ENCODE measurements around the gene PIMREG.

The PIMREG gene

DNA sequence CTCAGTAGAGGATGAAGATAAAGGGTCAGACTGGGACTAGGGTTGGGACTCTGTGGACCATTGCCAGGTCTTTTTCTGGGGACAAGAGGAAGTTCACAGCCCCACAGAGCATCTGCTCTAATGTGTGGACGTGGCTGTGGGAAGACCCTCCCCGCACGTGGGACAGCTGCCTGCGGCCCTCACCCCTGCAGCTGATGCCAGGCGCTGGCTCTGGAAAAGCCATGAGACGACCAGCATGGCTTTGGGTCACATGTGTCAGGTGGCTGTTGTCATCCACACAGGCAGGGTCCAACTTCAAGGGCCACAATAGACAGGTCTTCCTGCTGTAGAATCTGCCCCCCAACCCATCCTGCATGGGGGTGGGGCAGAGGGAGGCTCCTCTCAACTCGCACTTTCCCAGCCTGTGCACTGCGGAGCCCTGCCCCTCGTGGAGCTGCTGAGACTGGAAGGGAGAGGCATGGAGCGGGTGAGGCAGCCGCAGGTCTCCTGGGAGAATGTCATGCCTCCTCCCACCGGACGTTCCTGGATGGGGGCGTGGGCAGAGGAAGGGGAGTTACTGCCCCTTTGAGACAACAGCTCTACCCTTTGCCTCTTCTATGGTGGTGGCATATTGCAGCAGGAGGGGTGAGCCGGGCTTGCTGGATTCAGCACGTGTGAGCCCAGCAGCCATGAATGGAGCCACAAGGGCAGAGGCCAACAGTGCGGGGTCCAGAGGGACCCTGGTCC, 53.4 kb downstream of the PIMREG start:
- DNase-seq: no peak

DNA sequence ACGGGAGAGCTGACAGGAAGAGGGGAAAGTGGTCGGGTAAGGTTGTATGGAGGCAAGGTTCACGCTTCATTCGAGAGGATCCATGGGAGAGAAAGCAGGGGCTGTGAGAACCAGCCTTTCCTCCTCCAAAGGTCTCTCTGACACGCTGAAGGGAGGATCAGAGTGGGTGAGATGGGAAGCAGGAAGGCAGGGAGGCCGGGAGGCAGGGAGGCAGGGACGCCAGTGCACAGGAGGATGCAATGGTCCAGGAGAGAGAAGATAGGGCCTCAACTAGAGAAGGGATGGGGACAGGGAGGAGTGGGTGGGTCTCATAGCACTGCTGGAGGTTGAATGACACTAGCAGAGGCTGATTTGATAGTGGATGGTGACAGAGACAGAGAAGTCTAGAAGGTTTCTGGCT, 54.1 kb downstream of the PIMREG start:
- no peak for DNase-seq

DNA sequence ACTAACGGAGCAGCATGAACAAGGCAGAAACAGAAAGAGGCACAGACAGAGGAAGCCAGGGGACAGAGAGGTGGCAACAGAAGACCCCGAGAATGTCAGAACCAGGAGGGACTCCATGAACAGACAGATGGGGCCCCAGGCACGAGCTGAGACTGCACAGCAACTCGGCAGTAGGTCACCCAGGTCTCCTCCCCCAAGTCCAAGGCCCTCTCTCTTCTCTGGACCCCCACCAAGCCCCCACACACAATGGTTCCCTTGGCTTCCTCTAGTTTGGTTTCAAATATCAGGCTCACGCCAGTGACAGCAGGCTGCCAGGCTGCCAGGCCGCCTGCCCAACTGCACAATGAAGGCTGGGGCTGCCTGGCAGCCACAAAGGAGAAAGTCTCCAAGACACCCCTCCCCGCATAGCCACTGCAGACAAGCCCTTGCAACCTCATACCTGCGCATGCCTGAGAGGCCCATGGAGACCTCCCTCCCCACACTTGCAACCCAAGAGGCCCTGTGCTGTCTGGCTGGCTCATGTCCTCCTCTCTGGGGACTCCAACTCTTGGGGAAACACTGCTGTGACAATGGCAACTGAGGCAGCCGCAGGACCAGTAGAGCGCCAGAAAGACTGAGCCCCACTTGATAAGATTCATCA, 54.8 kb downstream of the PIMREG start:
- peak in 17 of 58 donors; percentile 16 to 65 (median 37) for DNase-seq
